LNCAP (cell line): ENCODE measurements around the gene ARHGAP9.

Experiments
- TF ChIP-seq, protein P1 (sequence below): fragments of 450-650 bp; IDR thresholded peaks from 2 replicates; pipeline ENCODE4 v1.5.1; 2017; ENCODE audit warnings: mild to moderate bottlenecking

ARHGAP9 gene

DNA sequence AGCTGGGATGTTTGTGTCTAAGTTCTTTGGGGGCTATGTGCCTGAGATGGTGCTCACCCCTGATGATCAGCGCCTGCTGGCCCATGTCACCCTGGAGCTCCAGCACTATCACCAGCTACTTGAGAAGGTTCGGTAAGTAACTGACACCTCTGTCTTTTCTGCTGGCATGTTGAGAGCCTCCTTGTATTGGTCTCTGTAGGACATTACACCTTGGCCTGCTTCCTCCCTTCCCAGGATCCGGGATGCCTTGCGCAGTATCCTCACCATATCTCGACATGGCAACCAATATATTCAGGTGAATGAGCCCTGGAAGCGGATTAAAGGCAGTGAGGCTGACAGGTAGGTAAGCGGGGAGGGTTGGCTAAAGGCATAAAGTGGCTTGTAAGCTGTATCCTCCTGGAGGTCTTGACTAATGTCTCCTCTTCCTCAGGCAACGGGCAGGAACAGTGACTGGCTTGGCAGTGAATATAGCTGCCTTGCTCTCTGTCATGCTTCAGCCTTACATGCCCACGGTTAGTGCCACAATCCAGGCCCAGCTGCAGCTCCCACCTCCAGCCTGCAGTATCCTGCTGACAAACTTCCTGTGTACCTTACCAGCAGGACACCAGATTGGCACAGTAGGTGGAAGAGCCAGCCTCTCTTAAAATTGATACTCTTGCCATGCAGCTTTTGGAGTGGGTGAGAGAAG, 35.2 kb upstream of the ARHGAP9 start:
- TF ChIP-seq, protein P1, sequence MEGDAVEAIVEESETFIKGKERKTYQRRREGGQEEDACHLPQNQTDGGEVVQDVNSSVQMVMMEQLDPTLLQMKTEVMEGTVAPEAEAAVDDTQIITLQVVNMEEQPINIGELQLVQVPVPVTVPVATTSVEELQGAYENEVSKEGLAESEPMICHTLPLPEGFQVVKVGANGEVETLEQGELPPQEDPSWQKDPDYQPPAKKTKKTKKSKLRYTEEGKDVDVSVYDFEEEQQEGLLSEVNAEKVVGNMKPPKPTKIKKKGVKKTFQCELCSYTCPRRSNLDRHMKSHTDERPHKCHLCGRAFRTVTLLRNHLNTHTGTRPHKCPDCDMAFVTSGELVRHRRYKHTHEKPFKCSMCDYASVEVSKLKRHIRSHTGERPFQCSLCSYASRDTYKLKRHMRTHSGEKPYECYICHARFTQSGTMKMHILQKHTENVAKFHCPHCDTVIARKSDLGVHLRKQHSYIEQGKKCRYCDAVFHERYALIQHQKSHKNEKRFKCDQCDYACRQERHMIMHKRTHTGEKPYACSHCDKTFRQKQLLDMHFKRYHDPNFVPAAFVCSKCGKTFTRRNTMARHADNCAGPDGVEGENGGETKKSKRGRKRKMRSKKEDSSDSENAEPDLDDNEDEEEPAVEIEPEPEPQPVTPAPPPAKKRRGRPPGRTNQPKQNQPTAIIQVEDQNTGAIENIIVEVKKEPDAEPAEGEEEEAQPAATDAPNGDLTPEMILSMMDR: no peak

DNA sequence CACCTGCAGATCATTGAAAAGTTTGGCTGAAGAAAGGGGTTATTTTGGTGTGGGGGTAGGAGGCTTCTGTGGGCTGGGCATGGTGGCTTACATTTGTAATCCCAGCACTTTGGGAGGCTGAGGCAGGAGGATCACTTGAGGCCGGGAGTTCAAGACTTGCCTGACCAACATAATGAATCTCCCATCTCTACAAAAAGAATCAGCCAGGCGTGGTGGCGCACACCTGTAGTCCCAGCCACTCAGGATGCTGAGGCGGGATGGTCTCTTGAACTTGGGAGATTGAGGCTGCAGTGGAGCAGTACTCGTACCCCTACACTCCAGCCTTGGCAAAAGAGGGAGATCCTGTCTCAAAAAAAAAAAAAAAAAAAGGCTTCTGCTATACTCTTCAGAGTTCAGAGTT, 33.6 kb upstream of the ARHGAP9 start:
- TF ChIP-seq, protein P1: no peak

DNA sequence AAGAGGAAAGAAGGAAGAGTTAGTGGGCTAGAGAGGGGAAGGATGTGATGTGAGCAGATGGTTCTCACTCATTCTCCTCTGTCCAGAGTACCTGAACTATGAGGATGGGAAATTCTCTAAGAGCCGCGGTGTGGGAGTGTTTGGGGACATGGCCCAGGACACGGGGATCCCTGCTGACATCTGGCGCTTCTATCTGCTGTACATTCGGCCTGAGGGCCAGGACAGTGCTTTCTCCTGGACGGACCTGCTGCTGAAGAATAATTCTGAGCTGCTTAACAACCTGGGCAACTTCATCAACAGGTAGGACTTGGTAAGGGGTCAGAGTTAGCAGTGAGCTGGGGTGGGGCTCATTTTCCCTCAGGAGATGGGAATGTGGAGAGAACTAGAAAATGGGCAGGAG, 33.0 kb upstream of the ARHGAP9 start:
- TF ChIP-seq, protein P1: no peak

DNA sequence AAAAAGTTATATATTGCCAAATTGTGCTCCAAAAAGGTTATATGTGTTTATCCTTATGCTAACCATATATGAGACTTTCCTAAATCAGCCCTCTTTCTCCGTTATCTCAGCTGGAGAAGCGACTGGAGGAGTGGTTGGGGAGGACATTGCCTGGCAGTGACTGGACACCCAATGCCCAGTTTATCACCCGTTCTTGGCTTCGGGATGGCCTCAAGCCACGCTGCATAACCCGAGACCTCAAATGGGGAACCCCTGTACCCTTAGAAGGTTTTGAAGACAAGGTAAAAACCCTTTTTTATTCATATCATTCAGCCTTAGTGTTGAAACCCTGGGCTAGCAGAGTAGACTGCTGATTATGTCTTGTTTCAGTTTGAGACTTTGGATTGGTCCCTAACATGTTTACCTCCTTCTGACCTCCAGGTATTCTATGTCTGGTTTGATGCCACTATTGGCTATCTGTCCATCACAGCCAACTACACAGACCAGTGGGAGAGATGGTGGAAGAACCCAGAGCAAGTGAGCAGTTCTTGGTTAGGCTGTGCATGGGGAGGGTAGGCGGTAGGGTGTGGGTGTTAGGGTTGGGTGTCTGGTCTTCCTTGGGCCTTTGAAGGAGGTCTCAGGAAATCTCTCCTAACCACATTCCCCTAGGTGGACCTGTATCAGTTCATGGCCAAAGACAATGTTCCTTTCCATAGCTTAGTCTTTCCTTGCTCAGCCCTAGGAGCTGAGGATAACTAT, 32.1 kb upstream of the ARHGAP9 start:
- TF ChIP-seq, protein P1: no peak

DNA sequence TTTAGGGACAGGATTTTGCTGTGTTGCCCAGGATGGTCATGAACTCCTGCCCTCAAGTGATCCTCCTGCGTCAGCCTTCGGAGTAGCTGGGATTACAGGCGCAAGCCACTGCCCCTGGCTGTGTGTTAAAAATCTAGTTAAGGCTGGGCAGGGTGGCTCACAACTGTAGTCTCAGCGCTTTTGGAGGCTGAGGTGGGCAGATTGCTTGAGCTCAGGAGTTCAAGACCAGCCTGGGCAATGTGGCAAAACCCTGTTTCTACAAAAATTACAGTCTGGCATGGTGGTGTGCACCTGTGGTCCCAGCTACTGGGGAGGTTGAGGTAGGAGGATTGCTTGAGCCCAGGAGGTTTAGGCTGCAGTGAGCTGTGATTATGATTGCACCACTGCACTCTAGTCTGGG, 31.5 kb upstream of the ARHGAP9 start:
- TF ChIP-seq, protein P1: no peak

DNA sequence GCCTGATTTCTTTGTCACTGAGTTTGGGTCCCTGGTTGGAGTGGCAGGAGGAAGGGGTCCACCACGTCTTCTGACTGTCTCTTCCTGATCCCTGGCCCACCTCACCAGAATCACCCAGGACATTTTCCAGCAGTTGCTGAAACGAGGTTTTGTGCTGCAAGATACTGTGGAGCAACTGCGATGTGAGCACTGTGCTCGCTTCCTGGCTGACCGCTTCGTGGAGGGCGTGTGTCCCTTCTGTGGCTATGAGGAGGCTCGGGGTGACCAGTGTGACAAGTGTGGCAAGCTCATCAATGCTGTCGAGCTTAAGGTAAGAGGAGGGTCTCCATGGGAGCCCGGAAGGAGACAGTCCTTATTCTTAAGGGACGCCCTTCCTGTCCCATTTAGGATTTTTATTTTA, 20.5 kb upstream of the ARHGAP9 start:
- TF ChIP-seq, protein P1: no peak

DNA sequence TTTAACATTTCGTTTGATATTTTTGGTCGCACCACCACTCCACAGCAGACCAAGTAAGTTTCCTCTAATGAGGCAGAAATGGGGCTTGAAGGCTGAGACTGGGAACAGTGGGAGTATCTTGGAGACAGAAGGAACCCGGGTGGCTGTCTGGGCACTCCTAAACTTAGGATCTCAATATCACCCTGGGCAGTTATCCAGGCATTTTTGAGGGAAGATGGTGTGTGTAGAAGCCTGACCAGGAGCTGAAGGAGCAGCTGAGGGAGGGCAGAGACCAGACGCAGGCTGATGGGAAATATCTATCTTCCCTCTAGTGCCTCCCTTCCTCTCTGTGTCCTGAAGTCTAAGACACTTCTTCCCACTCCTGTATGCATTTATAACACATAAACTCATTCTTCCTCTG, 18.9 kb upstream of the ARHGAP9 start:
- TF ChIP-seq, protein P1: no peak
